Kidney (tissue), 14 donors: ENCODE data around the gene HEXD. TPM values are rescaled to one million over a fixed set of nuclear protein-coding genes. Genes with fewer than 3 reads are reported as not detected.

Experiments used
- DNase-seq, 5 donors: peaks; one replicate each; pipeline ENCODE4 v3.0.0-alpha.2; 2013 to 2020
- FAIRE-seq: peaks from 2 replicates; lab custom pipeline; 2012; peaks lifted over from hg19 to GRCh38; lab: Jason Lieb, UNC
- H3K27ac ChIP-seq, 2 donors: one replicate each; pipeline ENCODE4 v1.7.0; 2013; ENCODE audit warnings: low read depth in 2 of 2, low read length in 2 of 2, inconsistent platforms in 1 of 2
- H3K27me3 ChIP-seq: one replicate; pipeline ENCODE4 v1.7.1; 2013; ENCODE audit warnings: low read length, inconsistent platforms; ENCODE audit not compliant: control insufficient read depth, insufficient read depth
- H3K36me3 ChIP-seq, 3 donors: one replicate each; pipeline versions ENCODE4 v1.7.0 to v1.7.1; 2013; ENCODE audit warnings: low read length in 3 of 3, control low read depth in 1 of 3, inconsistent platforms in 1 of 3; ENCODE audit not compliant: insufficient read depth in 3 of 3, control insufficient read depth in 2 of 3
- H3K4me1 ChIP-seq, 3 donors: one replicate each; pipeline versions ENCODE4 v1.7.0 to v1.7.1; 2013; ENCODE audit warnings: low read length in 3 of 3, inconsistent platforms in 1 of 3, low read depth in 1 of 3; ENCODE audit not compliant: control insufficient read depth in 2 of 3, insufficient read depth in 2 of 3
- H3K4me3 ChIP-seq, 3 donors: one replicate each; pipeline versions ENCODE4 v1.7.0 to v1.8.1; 2013; ENCODE audit warnings: low read length in 3 of 3, control low read depth in 1 of 3, inconsistent platforms in 1 of 3
- H3K9ac ChIP-seq, 3 donors: one replicate each; pipeline versions ENCODE4 v1.7.0 to v1.7.1; 2013; ENCODE audit warnings: low read length in 3 of 3, control low read depth in 1 of 3, inconsistent platforms in 1 of 3
- H3K9me3 ChIP-seq, 3 donors: one replicate each; pipeline versions ENCODE4 v1.7.0 to v1.7.1; 2013; ENCODE audit warnings: low read length in 3 of 3, control low read depth in 1 of 3, inconsistent platforms in 1 of 3; ENCODE audit not compliant: control insufficient read depth in 2 of 3, insufficient read depth in 1 of 3
- intact Hi-C: fragments of 100-400 bp; cut with DNase I; formaldehyde crosslinking; loops from one replicate; pipeline ENCODE4 v1.11.1; 2022
- polyA plus RNA-seq: library from polyadenylated mRNA; stranded (reverse); fragments of 350-450 nt; fragmentation: Illumina TruSeq; extraction: RNeasy Lipid Tissue Mini Kit (QIAGEN cat#74804); gene quantifications from one replicate; pipeline ENCODE4 v1.2.3, GENCODE V29; 2014; ENCODE audit warnings: low read depth, low replicate concordance; ENCODE audit not compliant: insufficient read depth
- total RNA-seq: library from RNA; stranded (reverse); fragmentation: NEBNext Ultra II Directional; extraction: Animal tissue kit (Norgen Biotek cat#: 25700); gene quantifications from one replicate; pipeline ENCODE4 v1.2.1, GENCODE V29; 2021
- TF ChIP-seq, protein P1 (sequence below): IDR thresholded peaks from 3 replicates; pipeline ENCODE4 v1.5.1; 2012; ENCODE audit warnings: mild to moderate bottlenecking, moderate library complexity, borderline replicate concordance; ENCODE audit not compliant: insufficient read depth; ENCODE audit errors: extremely low read depth
- donor health status: control.
- donor health status: control.
- donor health status: control.
- donor health status: control.
- donor health status: control.
- donor health status: DM: yes; HTN: yes; CAD: no.
- donor health status: Normal renal cell carcinoma (clear cell type).

Gene HEXD
- total and polyA plus RNA-seq, 2 donors from 2014 or later, result 39.2 to 42.0 TPM

DNA sequence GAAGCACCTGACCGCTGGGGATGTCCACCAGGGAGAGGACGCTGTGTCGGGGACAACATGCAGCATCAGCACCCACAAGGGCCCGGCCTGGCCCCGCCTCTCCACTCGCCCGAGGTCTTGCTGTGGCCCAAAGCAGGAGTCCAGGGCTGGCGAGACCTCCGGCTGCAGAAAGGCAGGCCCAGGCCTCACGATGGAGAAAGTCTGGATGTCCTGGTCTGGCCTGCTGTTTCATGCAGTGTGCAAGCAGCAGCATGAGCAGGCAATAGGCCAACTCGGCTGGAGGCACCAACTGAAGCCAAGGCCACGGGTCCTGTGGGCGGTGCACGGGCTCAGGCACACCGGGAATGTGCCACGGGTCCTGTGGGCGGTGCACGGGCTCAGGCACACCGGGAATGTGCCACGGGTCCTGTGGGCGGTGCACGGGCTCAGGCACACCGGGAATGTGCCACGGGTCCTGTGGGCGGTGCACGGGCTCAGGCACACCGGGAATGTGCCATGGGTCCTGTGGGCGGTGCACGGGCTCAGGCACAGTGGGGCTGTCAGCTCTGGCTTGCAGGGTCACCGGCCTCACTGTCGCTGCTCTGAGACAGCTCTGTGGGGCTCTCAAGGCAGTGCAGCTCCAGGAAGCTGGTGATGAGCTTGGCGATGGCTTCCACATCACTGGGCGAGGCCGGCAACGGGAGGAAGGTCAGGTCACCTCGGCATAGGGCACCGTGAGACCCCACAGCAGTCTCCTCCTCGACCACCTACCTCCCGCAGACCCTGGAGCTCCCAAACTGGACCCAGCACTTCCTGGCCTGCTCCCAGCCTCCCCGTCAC is 25.5 kb downstream of the HEXD start:
- Histone ChIP-seq H3K9ac (no peak overlapping the region), H3K27ac (no peak overlapping the region), H3K4me3 (no peak overlapping the region), H3K4me1 (no peaks in the 10 kb centered on the region), H3K27me3 (no peaks in the 10 kb centered on the region), H3K9me3 (no peaks in the 10 kb centered on the region), H3K36me3 (peaks cover 0 to 5% (median 4%) of the 10 kb centered on the region in 3 donors)
- no peak for DNase-seq
- TF ChIP-seq, protein P1, sequence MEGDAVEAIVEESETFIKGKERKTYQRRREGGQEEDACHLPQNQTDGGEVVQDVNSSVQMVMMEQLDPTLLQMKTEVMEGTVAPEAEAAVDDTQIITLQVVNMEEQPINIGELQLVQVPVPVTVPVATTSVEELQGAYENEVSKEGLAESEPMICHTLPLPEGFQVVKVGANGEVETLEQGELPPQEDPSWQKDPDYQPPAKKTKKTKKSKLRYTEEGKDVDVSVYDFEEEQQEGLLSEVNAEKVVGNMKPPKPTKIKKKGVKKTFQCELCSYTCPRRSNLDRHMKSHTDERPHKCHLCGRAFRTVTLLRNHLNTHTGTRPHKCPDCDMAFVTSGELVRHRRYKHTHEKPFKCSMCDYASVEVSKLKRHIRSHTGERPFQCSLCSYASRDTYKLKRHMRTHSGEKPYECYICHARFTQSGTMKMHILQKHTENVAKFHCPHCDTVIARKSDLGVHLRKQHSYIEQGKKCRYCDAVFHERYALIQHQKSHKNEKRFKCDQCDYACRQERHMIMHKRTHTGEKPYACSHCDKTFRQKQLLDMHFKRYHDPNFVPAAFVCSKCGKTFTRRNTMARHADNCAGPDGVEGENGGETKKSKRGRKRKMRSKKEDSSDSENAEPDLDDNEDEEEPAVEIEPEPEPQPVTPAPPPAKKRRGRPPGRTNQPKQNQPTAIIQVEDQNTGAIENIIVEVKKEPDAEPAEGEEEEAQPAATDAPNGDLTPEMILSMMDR, result no peak
- no peak for FAIRE-seq
- intact Hi-C loops, result no loop called here

DNA sequence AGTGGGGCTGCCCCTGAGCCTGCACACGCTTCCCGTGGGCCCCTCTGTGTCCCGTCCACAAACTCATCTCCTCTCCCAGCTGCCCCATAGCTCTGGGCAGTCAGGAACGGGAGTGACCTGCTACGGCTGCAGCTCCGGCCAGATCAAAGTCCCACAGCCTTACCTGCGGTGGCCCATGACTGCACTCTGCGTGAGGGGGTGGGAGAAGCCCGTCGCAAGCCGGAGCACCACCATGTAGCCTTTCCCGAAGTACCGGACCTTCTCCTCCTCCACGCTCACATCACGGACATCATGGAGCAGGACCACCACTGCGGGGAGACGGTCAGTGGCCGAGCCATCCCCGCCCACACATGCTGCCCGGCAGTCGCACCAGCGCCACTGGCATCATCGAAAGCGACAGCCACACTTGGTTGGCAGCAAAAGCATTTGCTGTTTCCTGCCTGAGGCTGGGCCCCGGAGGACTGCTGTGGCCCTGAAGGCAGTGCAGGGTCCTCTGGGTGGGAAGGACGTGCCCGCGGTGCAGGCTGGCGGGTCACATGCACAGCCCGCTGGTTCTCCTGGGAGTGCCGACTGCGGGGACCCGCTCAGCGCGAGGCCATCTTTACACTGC is 26.2 kb downstream of the HEXD start:
- FAIRE-seq, result no peak
- TF ChIP-seq, protein P1, result no peak
- peak in 1 of 5 donors; percentile 81 for DNase-seq
- Histone ChIP-seq H3K4me1 (peaks cover 0 to 4% (median 0%) of the 10 kb centered on the region in 3 donors), H3K9ac (no peak overlapping the region), H3K9me3 (no peaks in the 10 kb centered on the region), H3K4me3 (no peak overlapping the region), H3K27ac (no peak overlapping the region), H3K36me3 (peaks cover 0 to 5% (median 4%) of the 10 kb centered on the region in 3 donors), H3K27me3 (no peaks in the 10 kb centered on the region)
- intact Hi-C loops, result no loop called here

DNA sequence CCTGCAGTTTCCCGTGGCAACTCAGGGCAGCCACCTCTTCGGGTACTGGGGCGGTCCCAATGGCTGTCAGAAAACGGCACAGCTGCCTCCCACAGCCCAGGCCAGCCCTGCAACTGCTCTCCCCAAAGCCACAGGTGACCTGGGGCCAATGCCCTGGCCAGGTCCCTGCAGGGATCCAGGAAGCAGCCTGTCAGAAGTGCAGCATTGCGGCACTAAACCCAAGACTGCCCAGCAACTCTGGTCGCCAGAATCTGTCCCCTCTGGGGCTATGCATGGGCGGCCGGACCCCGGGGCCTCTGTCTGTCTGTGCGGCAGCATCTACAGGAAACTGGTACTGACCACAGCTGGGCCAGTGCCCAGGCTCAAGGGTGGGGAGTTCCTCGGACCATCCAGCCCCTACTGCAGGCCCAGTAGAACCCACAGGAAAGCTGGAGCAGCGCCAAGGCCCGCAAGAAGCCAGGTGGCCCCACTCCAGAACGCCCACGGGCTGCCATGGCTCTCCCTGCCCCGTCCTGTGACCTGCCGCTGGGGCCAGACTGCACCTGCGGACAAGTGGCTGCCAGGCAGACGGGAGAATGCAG is 26.9 kb downstream of the HEXD start:
- DNase-seq (peak in 1 of 5 donors; percentile 81), FAIRE-seq (no peak)
- Histone ChIP-seq H3K9me3 (no peaks in the 10 kb centered on the region), H3K36me3 (peaks cover 0 to 5% (median 4%) of the 10 kb centered on the region in 3 donors), H3K27me3 (no peaks in the 10 kb centered on the region), H3K27ac (no peak overlapping the region), H3K4me3 (no peak overlapping the region), H3K9ac (no peak overlapping the region), H3K4me1 (peaks cover 0 to 9% (median 0%) of the 10 kb centered on the region in 3 donors)
- TF ChIP-seq, protein P1, result no peak
- intact Hi-C loops, result no loop called here
